Breast epithelium (tissue), 4 donors: ENCODE results near the gene MAD1L1. TPM values are rescaled to one million over a fixed set of nuclear protein-coding genes. Genes with fewer than 3 reads are reported as not detected.
A peak's percentile ranks its signal among the peaks of the same experiment; 100 is the strongest.

ENCODE experiments used
- DNase-seq, 2 donors: peaks; one replicate each; pipeline ENCODE4 v3.0.0-alpha.2; 2019; ENCODE audit warnings: low spot score in 2 of 2
- H3K27ac ChIP-seq, 2 donors: fragments of 200-600 bp; sonication (generic) in 1 of 2; one replicate each; pipeline ENCODE4 v1.5.1; 2016 to 2019; ENCODE audit warnings: mild to moderate bottlenecking in 1 of 2
- H3K27me3 ChIP-seq, 2 donors: fragments of 200-600 bp; sonication (generic) in 1 of 2; one replicate each; pipeline versions ENCODE4 v1.5.1 to v1.6.0; 2017 to 2019; ENCODE audit warnings: control low read depth in 1 of 2, mild to moderate bottlenecking in 1 of 2
- H3K36me3 ChIP-seq: fragments of 200-600 bp; one replicate; pipeline ENCODE4 v1.5.1; 2019
- H3K4me1 ChIP-seq, 2 donors: fragments of 200-600 bp; sonication (generic); one replicate each; pipeline ENCODE4 v1.5.1; 2016 to 2019; ENCODE audit warnings: control low read depth in 1 of 2
- H3K4me3 ChIP-seq, 3 donors: fragments of 200-600 bp; sonication (generic); 1 replicate in 2 of 3; 2 replicates in 1 of 3; pipeline ENCODE4 v1.5.1; 2016 to 2019; ENCODE audit warnings: mild to moderate bottlenecking in 3 of 3, moderate library complexity in 2 of 3
- H3K9me3 ChIP-seq, 2 donors: fragments of 200-600 bp; sonication (generic) in 1 of 2; one replicate each; pipeline ENCODE4 v1.5.1; 2016 to 2019; ENCODE audit warnings: control low read depth in 1 of 2
- CTCF ChIP-seq, 3 donors: fragments of 450-650 bp; IDR thresholded peaks; one replicate each; pipeline ENCODE4 v1.5.1; 2016 to 2017; ENCODE audit warnings: antibody characterized with exemption in 3 of 3, mild to moderate bottlenecking in 3 of 3, moderate library complexity in 3 of 3
- POLR2A ChIP-seq: fragments of 450-650 bp; IDR thresholded peaks from one replicate; pipeline ENCODE4 v1.6.1; 2016; ENCODE audit warnings: antibody characterized with exemption, mild to moderate bottlenecking, moderate library complexity
- POLR2AphosphoS5 ChIP-seq, 3 donors: sonication (generic); formaldehyde crosslinking; IDR thresholded peaks; one replicate each; pipeline ENCODE4 v1.6.1; 2017; ENCODE audit warnings: antibody characterized with exemption in 3 of 3
- intact Hi-C: fragments of 100-400 bp; cut with DNase I; formaldehyde crosslinking; loops from one replicate; pipeline ENCODE4 v1.15.1; 2023; ENCODE audit warnings: low total_unique reads
- total RNA-seq, 3 donors: library from RNA; depleted of rRNA; stranded (reverse); fragments of >200 nt; gene quantifications; one replicate each; pipeline ENCODE4 v1.1.0, GENCODE V29; 2016

The MAD1L1 gene
- total RNA-seq, 3 donors from 2014 or later: 27.7 to 33.9 (median 28.8) TPM

- no peak overlapping the region for H3K4me3 ChIP-seq
Measured at GRCh38 chr7:1769286-1770200, 463.2 kb downstream of the MAD1L1 start.

GRCh38 chr7:1768832-1769231, 463.9 kb downstream of the MAD1L1 start:
- Histone ChIP-seq H3K27ac (no peak overlapping the region), H3K9me3 (peaks cover 7% of the 10 kb centered on the region in 2 donors), H3K27me3 (no peaks in the 10 kb centered on the region), H3K36me3 (no peaks in the 10 kb centered on the region), H3K4me3 (no peak overlapping the region), H3K4me1 (no peaks in the 10 kb centered on the region)
- peak in 1 of 2 donors; percentile 24 for DNase-seq
- intact Hi-C loops: no loop called here
- TF ChIP-seq CTCF (IDR thresholded peaks at IDR 0.05) (no peak), POLR2A (no peak)

More at GRCh38 chr7:1769286-1770200, 463.2 kb downstream of the MAD1L1 start:
- H3K4me1 ChIP-seq: no peaks in the 10 kb centered on the region
- no peak overlapping the region for H3K27ac ChIP-seq
- peak in 1 of 2 donors; percentile 46 for DNase-seq
- no peaks in the 10 kb centered on the region for H3K27me3 ChIP-seq
- no peaks in the 10 kb centered on the region for H3K36me3 ChIP-seq
- TF ChIP-seq POLR2A: no peak
- peaks cover under 1% of the 10 kb centered on the region in 2 donors for H3K9me3 ChIP-seq
- intact Hi-C loops: no loop called here

- Histone ChIP-seq H3K4me3 (no peak overlapping the region), H3K27me3 (no peaks in the 10 kb centered on the region), H3K27ac (no peak overlapping the region), H3K9me3 (peaks cover 14 to 16% of the 10 kb centered on the region in 2 donors), H3K4me1 (no peaks in the 10 kb centered on the region), H3K36me3 (no peaks in the 10 kb centered on the region)
- TF ChIP-seq POLR2AphosphoS5 (IDR thresholded peaks at IDR 0.05): no peak
- no peak for TF ChIP-seq POLR2A
- TF ChIP-seq CTCF (IDR thresholded peaks at IDR 0.05): no peak
- intact Hi-C loops: no loop called here
- DNase-seq: peak in 1 of 2 donors; percentile 17
Measured at GRCh38 chr7:1767524-1767923, 465.2 kb downstream of the MAD1L1 start.

Other genes with a start within 250 kb of the MAD1L1 start
- 10 to 100 TPM; 10.9 to 20.2 (median 18.0) TPM for gene MRM2, start 9.3 kb upstream of the MAD1L1 start, total RNA-seq
- 10 to 100 TPM; 13.3 to 28.5 (median 18.0) TPM for gene NUDT1, start 9.3 kb upstream of the MAD1L1 start, total RNA-seq
- 10 to 100 TPM in 2 of 3 donors, 1 to 10 TPM in 1; 8.8 to 32.3 (median 20.3) TPM for gene SNX8, start 81.5 kb upstream of the MAD1L1 start, total RNA-seq
- gene EIF3B, start 121.9 kb upstream of the MAD1L1 start, total RNA-seq: 100 to 1,000 TPM; 111 to 122 (median 115) TPM
- 10 to 100 TPM in 1 of 3 donors, 1 to 10 TPM in 2; 6.2 to 15.0 (median 7.2) TPM for gene CHST12, start 170.7 kb upstream of the MAD1L1 start, total RNA-seq
- not detected for gene GRIFIN, start 243.5 kb upstream of the MAD1L1 start, total RNA-seq